Brain microvascular endothelial cell (primary cell): Measurements from ENCODE around the gene TAGAP.

ENCODE experiments used
- DNase-seq: peaks from one replicate; pipeline ENCODE4 v3.0.0-alpha.2; 2020
- H3K27ac ChIP-seq: fragments of 250-450 bp; sonication (Bioruptor Pico); 2 replicates; pipeline ENCODE4 v1.5.1; 2020; ENCODE audit warnings: mild to moderate bottlenecking, moderate library complexity
- H3K27me3 ChIP-seq: fragments of 250-450 bp; sonication (Bioruptor Pico); replicated peaks from 2 replicates; pipeline ENCODE4 v1.5.1; 2020; ENCODE audit warnings: mild to moderate bottlenecking
- H3K36me3 ChIP-seq: fragments of 250-450 bp; sonication (Bioruptor Pico); replicated peaks from 2 replicates; pipeline ENCODE4 v1.5.1; 2020; ENCODE audit warnings: mild to moderate bottlenecking
- H3K4me3 ChIP-seq: 2 replicates; pipeline ENCODE4 v1.5.1; 2011; ENCODE audit warnings: low read depth, mild to moderate bottlenecking, control low read depth, low read length, moderate library complexity
- CTCF ChIP-seq: IDR thresholded peaks from 2 replicates; pipeline ENCODE4 v1.5.1; 2011; ENCODE audit warnings: low read depth, mild to moderate bottlenecking, moderate library complexity, low read length, control low read depth, inconsistent platforms; ENCODE audit errors: missing control alignments
- in situ Hi-C: cut with HindIII; loops from 2 replicates; pipeline ENCODE4 v1.10.0; 2017; ENCODE audit warnings: low sequenced_read_pairs, low pct_ligation_motif_present

The TAGAP gene

DNA sequence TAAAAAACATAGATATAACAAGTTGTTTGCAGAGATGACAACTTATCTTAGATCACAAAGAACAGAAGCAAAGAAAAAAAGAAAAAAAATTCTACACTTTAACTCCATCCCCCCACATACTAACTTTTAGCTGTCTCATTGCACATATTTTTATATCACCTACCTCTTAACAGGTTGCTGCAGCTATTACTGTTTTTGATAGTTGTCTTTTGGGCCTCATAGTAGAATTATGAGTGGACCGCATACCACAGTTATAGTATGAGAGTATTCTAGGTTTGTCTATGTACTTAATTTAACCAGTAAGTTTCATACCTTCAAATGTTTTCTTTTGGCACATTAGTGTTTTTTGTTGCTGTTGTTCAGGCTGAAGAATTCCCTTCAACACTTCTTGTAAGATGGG lies 57.1 kb downstream of the TAGAP start:
- in situ Hi-C loops = no loop called here
- no peaks in the 10 kb centered on the region for H3K36me3 ChIP-seq
- DNase-seq = no peak
- no peak for TF ChIP-seq CTCF
- no peaks in the 10 kb centered on the region for H3K27me3 ChIP-seq
- H3K27ac ChIP-seq = no peak overlapping the region
- H3K4me3 ChIP-seq = no peak overlapping the region
